Stimulated activated naive CD8-positive, alpha-beta T cell treated with anti-CD3 and anti-CD28 coated beads, Interleukin-15, Interleukin-2, amounts not matched to agents 100 U/mL and 50 U/mL, for 24 hours (primary cell): ENCODE measurements around the gene HOXB3.

Experiments used
- ATAC-seq: fragments of 150-1000 bp; cut with Tn5 transposase; one replicate; pipeline ENCODE4 v1.10.0; 2021
- DNase-seq: peaks from one replicate; pipeline ENCODE4 v3.0.0; 2021

HOXB3 gene

DNA sequence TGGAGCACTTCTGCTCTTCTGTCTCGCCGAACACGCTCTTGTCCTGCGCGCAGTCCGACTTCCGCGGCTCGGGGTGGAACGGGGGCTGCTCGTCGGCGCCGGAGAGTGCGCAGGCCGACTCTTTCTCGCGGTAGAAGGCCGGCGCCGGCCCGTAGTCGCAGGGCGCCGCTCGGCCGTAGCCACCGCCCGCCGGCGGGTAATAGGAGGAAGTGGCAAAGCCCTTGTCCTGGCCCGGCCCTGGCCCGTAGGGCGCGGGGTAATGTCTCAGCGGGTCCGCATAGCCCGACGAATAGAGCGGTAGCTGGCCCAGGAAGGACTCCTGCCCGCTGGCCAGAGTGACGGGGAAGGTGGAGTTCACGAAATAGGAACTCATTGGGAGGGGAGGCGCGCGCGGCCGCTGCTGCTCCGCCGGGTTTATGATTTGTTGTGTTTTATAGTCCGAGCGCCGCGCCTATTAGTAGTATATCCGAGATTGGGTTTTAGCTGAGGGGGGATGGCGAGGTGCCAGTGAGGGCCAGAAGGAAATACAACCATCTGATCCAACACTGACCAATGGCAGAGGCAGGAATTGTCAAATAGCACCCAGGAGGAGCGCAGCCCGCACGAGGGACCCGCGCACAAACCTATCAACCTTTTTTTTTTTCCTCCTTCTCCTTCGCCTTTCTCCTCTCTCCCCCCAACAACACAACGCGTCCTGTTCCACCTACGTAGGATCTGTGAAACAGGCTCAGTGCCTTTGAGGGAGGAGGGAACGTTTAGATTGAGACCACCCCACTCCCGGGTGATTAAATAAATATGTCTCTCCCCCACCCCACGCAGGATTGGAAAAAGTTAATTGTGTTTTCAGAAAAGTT, 8.0 kb upstream of the HOXB3 start:
- ATAC-seq: peak; percentile 8
- DNase-seq: peak; percentile 43

DNA sequence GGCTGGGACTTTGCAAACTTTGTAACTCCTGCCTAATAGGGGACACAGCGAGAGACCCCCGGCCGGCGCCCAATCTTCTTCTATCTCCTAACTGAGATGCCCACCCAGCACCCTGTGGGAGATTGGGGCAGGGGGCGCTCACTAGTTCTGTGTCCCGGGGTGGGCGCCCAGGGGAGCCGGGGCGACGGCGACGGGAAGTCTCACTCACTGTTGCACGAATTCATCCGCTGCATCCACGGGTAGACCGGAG, 7.4 kb upstream of the HOXB3 start:
- no peak for DNase-seq

DNA sequence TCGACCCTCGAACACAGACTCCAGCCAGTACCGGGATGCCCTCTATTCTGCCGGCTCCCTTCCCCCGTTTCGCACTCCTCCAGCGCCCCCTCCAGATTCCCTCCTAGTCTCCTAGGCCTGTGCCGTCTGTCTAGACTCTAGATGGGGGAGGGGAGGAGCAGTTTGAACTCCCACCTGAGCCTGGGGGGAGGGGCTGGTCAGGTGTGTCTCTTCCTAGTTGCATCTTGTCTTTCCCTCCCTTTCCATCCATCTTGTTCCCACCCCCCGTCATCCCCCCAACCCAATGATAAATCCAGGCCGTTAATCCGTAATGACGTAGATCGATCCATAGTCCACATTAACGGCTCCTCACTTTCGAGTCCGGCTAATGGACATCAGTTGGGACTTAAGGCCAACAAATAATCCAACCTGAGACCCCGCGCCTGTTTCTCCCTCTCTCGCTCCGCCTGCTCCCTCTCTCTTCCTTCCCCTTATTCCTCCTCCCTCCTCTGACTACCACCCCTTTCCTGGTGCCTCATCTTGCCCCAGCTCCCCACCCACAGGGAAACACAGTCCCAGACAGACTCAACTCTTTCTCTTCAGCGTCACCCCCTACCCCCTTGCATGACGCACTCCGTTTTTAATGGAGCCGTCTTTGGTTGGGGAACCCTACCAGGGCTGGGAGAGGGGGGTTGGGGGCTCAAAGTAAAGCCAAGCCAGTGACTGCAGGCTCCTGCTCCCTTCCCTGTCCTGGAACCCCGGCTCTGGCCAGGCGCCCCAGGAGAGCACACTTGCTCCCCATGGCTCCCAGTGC, 6.9 kb upstream of the HOXB3 start:
- DNase-seq: no peak
- peak; percentile 12 for ATAC-seq

More for the DNA sequence above, 7.4 kb upstream of the HOXB3 start:
- no peak for ATAC-seq

DNA sequence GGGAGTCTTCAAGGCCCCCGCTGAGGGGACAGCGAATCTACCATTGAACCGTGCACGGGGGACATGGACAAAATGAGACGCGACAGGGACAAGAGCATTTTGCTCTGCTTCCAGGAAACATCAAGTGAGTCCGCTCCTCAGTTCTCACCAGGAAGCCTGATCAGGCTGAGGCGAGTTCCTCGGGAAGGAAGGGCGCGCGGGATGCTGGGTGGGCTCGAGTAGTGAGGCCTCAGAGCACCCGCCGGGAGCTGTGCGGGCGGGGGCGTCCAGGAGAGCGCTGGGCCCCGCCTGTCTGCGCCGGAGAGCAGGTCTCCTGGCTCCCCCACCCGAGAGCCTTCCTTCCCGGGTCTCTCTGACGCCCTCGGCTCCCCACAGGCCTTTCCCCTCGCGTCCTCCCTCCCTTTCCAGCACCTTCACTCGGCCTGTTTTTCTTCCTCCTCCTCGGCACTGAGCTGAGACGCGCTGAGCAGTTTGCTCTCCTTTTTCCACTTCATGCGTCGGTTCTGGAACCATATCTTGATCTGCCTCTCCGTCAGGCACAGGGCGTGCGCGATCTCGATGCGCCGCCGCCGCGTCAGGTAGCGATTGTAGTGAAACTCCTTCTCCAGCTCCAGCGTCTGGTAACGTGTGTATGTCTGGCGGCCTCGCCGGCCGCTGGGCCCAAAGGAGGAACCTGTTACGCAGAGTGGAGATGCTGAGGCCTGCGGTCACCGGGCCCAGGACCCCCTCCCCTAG, 6.1 kb upstream of the HOXB3 start:
- ATAC-seq (peak; percentile 29), DNase-seq (peak; percentile 43)

DNA sequence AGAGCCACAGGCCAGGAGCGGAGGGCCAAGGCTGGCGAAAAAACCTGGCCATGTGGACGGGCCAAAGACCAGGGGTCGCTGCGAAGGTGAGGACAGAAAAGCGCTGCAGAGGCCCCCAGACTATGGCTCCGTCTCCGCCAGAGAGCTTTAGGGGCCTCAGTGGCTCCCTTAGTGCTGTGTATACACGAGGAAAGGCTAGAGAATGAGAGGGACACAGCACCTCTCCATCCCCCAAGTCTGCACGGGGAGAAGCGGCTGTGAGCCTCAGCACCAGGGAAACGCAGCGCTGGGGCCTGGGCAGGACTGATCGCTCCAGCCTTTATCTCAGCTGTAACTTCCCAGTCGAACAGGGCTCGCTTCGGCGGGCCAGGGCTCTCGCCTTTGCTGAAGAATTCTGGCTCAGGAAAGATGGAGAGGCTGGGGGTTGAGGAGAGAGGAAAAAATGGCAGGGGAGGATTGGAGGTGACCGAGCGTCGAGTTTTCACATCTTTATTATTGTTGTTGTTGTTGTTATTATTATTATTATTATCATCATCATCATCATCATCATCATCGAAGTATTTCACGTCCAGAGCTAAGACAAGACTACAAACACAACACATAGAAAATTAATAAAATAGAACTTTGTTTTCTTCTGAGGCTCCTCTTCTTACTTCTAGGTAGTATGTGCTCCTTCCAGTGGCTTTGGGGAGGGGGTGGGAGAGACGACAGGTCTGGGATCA, 5.4 kb upstream of the HOXB3 start:
- ATAC-seq (no peak), DNase-seq (no peak)

DNA sequence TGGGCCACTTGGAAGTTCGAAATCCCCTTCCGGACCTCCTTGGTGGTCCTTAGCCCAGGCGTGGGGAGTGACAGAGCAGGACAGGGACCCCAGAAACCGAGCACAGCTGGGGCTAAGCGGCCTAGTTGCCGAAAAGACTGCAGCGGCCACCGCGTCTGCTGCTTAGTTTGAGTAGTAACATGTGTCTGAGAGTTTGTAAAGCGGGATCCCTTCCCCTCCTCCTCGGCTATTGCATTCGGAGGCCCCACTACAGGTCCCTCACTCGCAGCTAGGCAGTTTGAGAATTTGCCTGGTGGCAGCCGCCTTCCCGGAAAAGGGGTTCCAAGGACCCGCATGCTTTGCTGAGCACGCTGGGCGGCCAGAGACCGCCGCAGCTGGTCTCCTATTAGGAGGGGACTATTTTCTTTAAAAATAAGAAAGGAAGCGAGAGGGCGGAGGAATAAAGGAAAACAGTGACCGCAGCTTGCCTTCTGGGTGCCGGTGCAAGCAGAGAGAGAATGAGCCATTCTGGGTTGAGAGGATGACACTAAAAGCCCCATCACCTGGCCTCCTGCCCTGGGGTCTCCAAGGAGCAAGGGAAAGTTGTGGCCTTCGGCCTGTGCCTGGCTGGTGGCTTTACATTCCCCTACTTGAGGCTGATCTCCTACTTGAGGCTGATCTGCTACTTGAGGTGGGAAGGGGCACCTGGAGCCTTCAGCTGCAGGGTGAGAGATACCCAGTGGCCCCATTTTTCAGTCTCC, 4.7 kb upstream of the HOXB3 start:
- no peak for ATAC-seq
- DNase-seq: no peak

DNA sequence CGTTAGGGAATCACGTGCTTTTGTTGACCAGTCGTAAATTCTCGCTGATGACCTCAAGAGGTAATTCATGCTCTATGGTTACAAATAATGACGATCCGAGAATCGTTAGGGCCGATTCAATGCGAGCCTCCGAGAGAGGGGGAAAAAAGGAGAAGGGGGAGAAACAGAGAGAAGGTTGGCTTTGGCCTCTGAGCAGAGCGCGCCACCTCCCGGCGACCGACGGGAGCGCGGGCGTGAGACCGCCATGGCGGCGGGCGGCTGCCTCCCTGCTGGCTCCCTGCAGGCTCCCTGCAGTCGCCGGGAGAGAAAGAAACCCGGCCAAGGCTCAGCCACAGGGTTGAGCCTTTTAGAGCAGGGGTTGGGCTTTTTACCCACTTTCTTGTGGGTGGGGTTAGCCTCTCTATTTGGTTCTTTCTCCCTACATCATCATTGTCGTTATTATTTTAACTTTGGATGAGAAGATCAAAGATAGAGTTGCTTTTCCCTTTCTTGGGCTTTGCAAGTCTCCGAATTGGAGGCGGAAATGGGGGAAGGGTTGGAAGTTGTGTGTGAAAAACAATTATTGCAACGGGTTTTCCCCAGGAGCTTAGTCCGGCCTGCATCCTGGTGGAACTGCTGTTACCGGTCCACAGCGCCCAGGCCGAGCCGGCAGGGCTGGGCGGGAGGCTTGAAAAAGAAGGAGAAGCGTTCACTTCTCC, 3.9 kb upstream of the HOXB3 start:
- ATAC-seq (peak; percentile 56), DNase-seq (peak; percentile 90)

DNA sequence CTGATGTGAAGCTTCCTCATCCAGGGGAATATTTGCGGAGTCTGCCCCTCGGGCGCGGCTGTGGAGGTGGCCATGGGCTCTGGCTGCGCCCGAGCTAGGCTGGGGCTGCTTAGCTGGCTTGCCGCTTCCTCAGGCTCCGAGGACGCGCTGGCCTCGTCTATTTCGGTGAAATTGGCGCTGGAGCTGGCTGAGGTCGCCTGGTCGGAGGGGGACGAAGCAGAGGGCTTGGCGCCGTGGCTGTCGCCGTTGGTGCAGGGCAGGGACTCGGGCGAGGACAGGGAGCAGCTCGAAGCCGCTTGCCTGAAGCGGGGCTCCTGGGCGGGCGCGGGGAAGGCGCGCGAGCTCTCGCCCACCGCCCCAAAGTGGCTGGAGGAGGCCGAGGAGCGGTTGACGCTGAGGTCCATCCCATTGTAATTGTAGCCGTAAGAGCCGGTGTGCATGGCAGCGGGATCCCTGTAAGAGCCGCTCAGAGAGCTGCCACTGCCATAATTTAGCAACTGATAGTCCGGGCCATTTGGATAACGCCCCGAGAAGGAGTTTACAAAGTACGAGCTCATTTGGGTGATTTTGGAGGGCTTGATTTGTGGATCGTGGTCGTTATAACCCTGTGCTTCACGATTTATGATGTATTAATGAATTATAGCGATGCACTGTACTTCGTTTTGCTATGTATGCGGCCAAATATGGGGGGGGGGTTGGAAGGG, 3.2 kb upstream of the HOXB3 start, which contains the start of gene HOXB5:
TSS of gene HOXB5 (minus strand) at position 654 of the 704 bp plus-strand sequence. CDS start at position 557, 97 bp downstream.
- DNase-seq: peak; percentile 41
- ATAC-seq: no peak

DNA sequence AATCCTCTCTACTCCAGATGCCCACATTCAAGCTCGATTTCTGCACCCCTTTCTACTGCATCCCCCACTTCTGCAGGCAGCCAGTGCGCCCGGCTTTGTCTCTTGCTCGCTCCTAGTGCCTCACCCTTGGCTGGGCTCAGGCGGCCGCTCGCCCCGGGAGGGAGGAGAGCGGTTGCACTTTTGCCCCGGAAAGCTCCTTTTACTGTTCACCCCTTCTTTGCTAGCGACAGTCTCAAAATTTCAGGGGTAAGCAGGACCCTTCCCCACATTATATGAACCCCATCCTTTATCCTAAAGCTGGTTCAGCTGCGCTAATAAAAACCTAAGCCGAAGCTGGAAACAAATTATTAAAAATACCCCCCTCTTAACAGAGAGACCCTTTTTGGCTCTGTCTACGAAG, 2.5 kb upstream of the HOXB3 start:
- no peak for ATAC-seq
- DNase-seq: no peak

DNA sequence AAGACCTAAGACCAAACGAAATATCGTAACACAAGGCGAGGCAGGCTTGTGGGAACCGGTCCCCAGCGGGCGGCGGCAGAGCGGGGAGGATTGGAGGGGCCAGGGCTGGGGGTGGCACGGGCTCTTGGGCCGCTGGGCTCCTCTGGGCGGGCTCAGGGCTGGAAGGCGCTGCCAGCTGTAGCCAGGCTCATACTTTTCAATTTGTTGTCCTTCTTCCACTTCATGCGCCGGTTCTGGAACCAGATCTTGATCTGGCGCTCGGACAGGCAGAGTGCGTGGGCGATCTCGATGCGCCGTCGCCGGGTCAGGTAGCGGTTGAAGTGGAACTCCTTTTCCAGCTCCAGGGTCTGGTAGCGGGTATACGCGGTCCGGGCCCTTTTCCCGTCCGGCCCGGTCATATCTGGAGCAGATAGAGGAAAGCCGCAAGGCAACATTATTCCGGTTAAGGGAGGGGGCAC, 2.0 kb upstream of the HOXB3 start:
- no peak for ATAC-seq
- DNase-seq: no peak

DNA sequence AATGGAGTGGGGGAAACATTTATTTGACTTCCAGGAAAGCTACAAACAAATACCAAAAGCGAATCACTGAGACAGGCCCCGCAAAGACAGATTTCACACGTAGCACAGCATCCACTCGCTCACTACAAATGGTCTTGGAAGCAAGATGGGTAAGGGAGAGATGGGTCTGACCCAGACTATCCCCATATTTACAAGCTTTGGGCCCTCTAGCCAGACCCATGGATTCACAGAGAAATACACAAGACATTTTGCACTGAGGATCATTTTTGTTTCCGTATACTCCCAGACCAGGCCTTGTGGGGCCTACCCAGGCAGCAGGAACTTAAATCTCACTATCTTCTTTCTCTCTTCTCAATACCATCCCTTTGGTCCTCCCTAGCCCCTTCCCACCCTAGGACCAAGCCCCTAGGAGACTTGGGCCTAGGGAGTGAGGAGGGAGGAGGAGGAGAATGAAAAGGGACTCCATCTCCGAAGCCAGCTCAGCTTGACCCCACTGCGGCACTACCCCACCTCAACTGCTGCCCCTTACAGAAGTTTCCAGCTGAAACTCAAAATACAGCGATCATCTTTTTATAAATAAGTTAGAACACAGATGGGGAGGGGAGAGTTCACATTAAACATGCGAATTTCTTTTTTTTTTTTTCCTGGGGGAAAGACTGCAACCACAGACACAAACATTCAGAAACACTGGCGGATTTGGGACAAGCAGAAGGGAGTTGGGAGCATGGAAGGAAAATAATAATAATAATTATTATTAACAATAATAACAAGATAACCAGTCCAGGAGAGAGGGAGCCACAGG, 1.4 kb upstream of the HOXB3 start:
- DNase-seq (no peak), ATAC-seq (no peak)

DNA sequence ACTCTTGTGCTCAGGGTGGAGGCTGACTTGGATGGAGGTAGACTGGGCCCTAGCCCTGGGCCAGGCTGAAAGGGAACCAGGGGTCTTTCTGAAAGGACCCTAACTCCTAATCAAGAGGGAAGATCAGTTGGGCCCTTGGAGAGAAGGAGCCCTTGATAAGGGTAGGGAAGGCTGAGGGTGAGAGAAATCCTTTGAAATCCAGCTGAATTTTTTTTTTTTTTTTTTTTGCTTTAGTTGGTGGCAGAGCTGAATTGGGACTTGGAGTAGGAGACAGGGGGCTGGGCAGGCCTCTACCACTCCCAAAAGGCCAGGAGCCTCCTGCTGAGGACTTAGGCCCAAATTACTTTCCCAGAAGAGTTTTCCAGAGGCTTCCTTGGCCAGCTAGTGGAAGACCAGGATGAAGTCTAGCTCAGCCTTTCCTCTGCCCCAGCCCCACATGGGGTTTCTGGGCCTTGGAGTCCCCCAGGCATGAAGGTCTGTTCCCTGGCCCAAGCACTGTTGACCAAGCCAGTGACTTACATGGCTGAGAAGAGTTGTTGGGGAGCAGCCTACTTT, 643 bp upstream of the HOXB3 start:
- no peak for DNase-seq
- ATAC-seq: no peak

DNA sequence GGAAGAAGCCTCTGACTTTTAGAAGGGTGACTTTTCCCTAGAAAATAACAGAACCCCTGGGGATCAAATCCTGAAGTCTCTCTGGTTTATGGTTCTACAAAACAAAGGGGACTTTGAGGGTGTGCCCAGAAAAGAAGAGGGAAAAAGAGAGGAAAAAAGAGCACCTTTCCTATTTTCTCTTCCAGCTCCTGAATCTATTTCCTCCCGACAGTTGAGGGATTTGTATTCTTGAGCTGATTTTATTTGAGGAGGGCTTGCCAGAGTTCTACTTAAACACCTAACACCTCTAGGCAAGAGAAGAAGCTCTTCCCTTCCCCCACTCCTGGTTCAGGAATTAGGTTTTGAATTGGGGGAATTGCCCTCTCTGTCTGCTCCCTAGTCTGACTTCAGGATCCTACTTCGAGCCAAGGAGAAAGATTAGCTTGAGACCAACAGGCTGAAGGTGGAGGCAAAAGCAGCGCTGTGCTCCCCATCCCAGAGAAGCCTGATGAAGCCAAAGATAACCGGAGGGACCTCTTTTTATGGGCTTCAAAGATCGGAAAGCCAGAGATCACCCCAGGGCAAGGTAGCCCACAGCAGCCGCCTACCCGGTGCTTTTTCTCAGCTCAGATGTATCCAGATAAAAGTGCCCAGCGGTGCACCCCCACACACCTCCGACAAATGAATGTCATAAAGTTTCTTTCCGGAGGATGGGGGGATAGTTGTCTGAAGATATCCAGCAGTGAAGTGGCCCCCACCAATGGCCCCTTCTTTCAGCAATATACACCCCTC, 796 bp downstream of the HOXB3 start:
- DNase-seq: no peak
- ATAC-seq: no peak

DNA sequence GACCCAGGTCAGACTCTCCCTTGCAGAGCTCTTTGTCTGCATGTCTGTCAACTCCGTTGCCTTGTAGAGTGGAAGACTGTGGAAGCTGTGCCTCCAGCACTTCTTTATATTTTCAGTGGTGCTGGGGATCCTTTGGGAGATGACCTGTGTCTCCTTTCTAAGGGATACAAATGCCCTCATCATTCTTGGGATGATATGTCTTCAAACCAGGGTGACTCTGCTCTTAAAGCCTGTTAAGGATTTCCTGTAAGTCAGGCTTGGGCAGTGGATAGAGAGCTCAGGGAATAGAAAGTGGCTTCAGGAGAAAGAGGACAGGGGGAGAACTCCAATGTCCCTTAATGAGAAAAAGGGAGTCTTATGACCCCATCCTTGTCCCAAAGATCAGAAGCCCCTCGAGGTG, 1.5 kb downstream of the HOXB3 start:
- DNase-seq: no peak

DNA sequence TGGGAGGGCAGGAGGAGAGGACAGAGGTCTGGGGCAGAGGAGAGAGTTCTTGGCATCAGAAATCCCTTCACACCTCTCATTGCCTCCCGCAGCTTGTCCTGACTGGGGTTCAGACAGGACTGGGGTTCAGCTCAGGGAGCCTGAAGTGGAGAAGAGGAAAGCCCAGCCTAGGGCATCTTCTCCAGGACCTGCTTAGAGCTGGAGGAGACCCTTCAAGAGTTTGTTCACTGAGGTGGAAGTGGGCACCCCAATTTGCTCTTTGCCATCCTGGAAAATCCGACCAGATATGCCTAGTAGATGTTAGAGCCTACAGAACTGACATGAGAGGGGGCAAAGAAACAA, 2.0 kb downstream of the HOXB3 start:
- ATAC-seq (no peak), DNase-seq (no peak)

More for the DNA sequence above, 1.5 kb downstream of the HOXB3 start:
- ATAC-seq: no peak

DNA sequence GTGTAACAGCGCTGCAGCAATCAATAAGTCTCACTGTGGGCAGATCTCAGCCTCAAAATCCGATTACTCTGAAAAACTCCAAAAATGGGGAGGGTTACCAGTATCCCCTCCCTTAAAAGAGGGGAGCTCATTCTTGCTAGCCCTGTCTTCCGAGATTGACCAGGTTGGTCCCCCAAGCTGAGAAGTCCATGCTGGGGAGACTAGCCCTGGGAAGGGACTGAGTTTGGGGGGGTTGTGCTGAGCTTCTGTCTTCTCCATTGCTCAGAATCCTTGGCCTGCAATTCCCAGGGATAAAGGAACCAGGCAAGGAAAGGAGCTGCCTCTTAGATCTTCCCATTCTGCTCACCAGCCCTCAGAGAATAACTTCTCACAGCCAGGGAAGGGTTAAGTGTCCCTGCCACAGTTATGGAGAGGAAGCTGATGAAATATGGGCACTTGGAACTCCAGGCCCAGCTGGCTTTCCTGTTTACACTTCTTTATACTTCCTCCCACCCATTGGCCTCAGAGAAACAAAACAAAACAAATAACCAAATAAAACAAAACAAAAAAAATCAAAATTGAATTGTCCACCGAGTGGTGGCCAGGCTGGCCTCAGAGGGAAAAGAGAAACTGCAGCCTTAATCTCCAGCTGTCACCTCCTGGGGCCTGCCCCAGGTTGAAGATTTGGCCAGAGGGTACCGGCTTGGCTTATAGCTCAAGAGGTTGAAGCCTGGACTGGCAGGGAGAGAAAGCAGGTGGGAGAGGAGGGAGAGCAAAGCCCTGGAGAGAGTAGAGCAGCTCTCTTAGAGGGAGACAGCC, 2.6 kb downstream of the HOXB3 start:
- DNase-seq: no peak

More for the DNA sequence above, 2.6 kb downstream of the HOXB3 start:
- no peak for ATAC-seq
